Sigmoid colon (tissue), 7 donors: ENCODE results near the gene HDAC9. TPM values are rescaled to one million over a fixed set of nuclear protein-coding genes. Genes with fewer than 3 reads are reported as not detected.

ENCODE experiments used
- DNase-seq: peaks from one replicate; pipeline ENCODE4 v3.0.0-alpha.2; 2019
- H3K27ac ChIP-seq, 4 donors: fragments of 200-600 bp; sonication (generic); one replicate each; pipeline ENCODE4 v1.5.1; 2016 to 2019; ENCODE audit warnings: mild to moderate bottlenecking in 1 of 4
- H3K27me3 ChIP-seq, 3 donors: fragments of 200-600 bp; sonication (generic); one replicate each; pipeline ENCODE4 v1.5.1; 2019; ENCODE audit warnings: mild to moderate bottlenecking in 1 of 3
- H3K36me3 ChIP-seq, 4 donors: fragments of 200-600 bp; sonication (generic); one replicate each; pipeline ENCODE4 v1.5.1; 2016 to 2019
- H3K4me1 ChIP-seq, 4 donors: fragments of 200-600 bp; sonication (generic); one replicate each; pipeline ENCODE4 v1.5.1; 2017 to 2019
- H3K4me3 ChIP-seq, 4 donors: fragments of 200-600 bp; sonication (generic); one replicate each; pipeline ENCODE4 v1.5.1; 2017 to 2019; ENCODE audit warnings: mild to moderate bottlenecking in 2 of 4, moderate library complexity in 1 of 4
- H3K9me3 ChIP-seq, 4 donors: fragments of 200-600 bp in 3 of 4; sonication (generic) in 3 of 4; one replicate each; pipeline versions ENCODE4 v1.5.1 to v1.6.1; 2013 to 2019
- EP300 ChIP-seq, 4 donors: sonication (generic); formaldehyde crosslinking; IDR thresholded peaks; one replicate each; pipeline ENCODE4 v1.6.1; 2017; ENCODE audit warnings: antibody characterized with exemption in 4 of 4
- POLR2A ChIP-seq, 2 donors: fragments of 450-650 bp; IDR thresholded peaks; one replicate each; pipeline ENCODE4 v1.6.1; 2016; ENCODE audit warnings: antibody characterized with exemption in 2 of 2, mild to moderate bottlenecking in 2 of 2, moderate library complexity in 2 of 2
- POLR2AphosphoS5 ChIP-seq, 4 donors: sonication (generic); formaldehyde crosslinking; IDR thresholded peaks; one replicate each; pipeline ENCODE4 v1.6.1; 2017; ENCODE audit warnings: antibody characterized with exemption in 4 of 4
- WGBS, 2 donors: extraction: QIAGEN DNeasy Blood & Tissue Kit; methylation state at CpG; one replicate each; pipeline ENCODE4 v1.1.7; 2013; 5-methylcytosine and 5-hydroxymethylcytosine counted together
- intact Hi-C: fragments of 100-400 bp; cut with DNase I; formaldehyde crosslinking; loops from one replicate; pipeline ENCODE4 v1.15.1; 2023
- polyA plus RNA-seq, 3 donors: library from polyadenylated mRNA; stranded (reverse); fragments of 200-250 nt; gene quantifications; one replicate each; pipeline ENCODE4 v1.2.3, GENCODE V29; 2013
- total RNA-seq, 4 donors: library from RNA; depleted of rRNA; stranded (reverse); fragments of >200 nt; gene quantifications; one replicate each; pipeline ENCODE4 v1.1.0, GENCODE V29; 2016
- TF ChIP-seq, protein P1 (sequence below), 4 experiments: fragments of 450-650 bp in 3 of 4; fragments of 200-600 bp in 1 of 4; IDR thresholded peaks; one replicate each; pipeline ENCODE4 v1.5.1; 2016 to 2019; ENCODE audit warnings: antibody characterized with exemption in 4 of 4, mild to moderate bottlenecking in 3 of 4, moderate library complexity in 2 of 4
- donor health status: healthy with polysubstance abuse.
- donor health status: Bipolar disorder and iron deficiency.
- donor health status: healthy.

The HDAC9 gene
- total and polyA plus RNA-seq, 7 donors, result 2.4 to 38.2 (median 22.2) TPM

DNA sequence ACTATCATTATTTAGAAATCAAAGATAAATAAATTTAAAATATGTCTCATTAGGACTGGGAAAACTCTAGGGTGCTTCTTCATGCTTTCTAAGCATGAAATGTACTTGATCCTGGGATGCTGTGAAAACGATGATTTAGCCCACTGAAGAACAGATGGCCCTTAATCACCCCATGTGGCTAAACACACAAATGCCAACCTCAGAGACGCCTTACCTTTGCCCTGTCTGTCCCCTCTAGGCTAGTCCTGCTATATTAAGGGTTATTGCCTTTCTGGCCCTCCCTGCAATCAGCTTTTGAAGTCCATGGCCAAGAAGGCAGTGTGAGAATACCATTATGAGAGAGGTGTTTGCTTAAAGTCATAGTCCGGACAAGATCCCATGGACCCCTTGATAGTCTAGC, 404.7 kb downstream of the HDAC9 start:
- Histone ChIP-seq H3K36me3 (no peaks in the 10 kb centered on the region), H3K4me3 (no peak overlapping the region), H3K27me3 (no peaks in the 10 kb centered on the region), H3K27ac (no peak overlapping the region), H3K9me3 (no peaks in the 10 kb centered on the region), H3K4me1 (no peaks in the 10 kb centered on the region)
- DNase-seq, result no peak
- intact Hi-C loops, result no loop called here
- WGBS, 2 donors, result 38 to 66% methylated on average over 3 of the region's 3 CpGs
- no peak for TF ChIP-seq EP300 (IDR thresholded peaks at IDR 0.05)
- no peak for TF ChIP-seq POLR2AphosphoS5 (IDR thresholded peaks at IDR 0.05)
- TF ChIP-seq, protein P1, sequence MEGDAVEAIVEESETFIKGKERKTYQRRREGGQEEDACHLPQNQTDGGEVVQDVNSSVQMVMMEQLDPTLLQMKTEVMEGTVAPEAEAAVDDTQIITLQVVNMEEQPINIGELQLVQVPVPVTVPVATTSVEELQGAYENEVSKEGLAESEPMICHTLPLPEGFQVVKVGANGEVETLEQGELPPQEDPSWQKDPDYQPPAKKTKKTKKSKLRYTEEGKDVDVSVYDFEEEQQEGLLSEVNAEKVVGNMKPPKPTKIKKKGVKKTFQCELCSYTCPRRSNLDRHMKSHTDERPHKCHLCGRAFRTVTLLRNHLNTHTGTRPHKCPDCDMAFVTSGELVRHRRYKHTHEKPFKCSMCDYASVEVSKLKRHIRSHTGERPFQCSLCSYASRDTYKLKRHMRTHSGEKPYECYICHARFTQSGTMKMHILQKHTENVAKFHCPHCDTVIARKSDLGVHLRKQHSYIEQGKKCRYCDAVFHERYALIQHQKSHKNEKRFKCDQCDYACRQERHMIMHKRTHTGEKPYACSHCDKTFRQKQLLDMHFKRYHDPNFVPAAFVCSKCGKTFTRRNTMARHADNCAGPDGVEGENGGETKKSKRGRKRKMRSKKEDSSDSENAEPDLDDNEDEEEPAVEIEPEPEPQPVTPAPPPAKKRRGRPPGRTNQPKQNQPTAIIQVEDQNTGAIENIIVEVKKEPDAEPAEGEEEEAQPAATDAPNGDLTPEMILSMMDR (IDR thresholded peaks at IDR 0.05), result no peak
- TF ChIP-seq POLR2A (IDR thresholded peaks at IDR 0.05), result no peak

GRCh38 chr7:18900803-18901202, 405.3 kb downstream of the HDAC9 start:
- intact Hi-C loops, result no loop called here
- Histone ChIP-seq H3K27me3 (no peaks in the 10 kb centered on the region), H3K36me3 (no peaks in the 10 kb centered on the region), H3K27ac (no peak overlapping the region), H3K9me3 (no peaks in the 10 kb centered on the region), H3K4me1 (no peaks in the 10 kb centered on the region), H3K4me3 (no peak overlapping the region)
- DNase-seq, result no peak
- 79 to 93% methylated on average over 1 of the region's 1 CpG for WGBS, 2 donors
- TF ChIP-seq EP300 (IDR thresholded peaks at IDR 0.05), result no peak
- no peak for TF ChIP-seq POLR2A (IDR thresholded peaks at IDR 0.05)
- TF ChIP-seq, protein P1 (IDR thresholded peaks at IDR 0.05), result no peak
- no peak for TF ChIP-seq POLR2AphosphoS5 (IDR thresholded peaks at IDR 0.05)

DNA sequence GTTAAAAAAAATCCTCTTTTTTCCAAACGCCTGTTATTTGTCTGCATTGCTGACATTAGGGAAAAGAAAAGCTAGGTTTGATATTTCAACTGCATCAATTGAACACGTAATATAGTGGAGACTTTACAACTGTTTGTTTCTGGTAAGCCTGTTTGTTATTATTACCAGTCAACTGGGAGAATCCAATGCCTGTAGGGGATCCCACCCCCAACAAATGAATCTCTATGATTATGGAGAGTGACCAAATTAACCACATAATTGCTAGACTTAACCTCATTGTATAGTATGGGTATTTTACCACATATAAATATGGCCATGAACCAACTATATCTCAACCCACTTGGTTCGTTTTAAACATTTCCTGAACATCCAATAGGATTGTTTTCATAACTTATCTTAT, 405.8 kb downstream of the HDAC9 start:
- no peaks in the 10 kb centered on the region for H3K9me3 ChIP-seq
- DNase-seq, result no peak
- no peaks in the 10 kb centered on the region for H3K27me3 ChIP-seq
- 63 to 78% methylated on average over 3 of the region's 3 CpGs for WGBS, 2 donors
- intact Hi-C loops, result no loop called here
- TF ChIP-seq EP300 (IDR thresholded peaks at IDR 0.05) (no peak), POLR2A (IDR thresholded peaks at IDR 0.05) (no peak), POLR2AphosphoS5 (IDR thresholded peaks at IDR 0.05) (no peak)
- TF ChIP-seq, protein P1 (IDR thresholded peaks at IDR 0.05), result no peak
- no peak overlapping the region for H3K4me3 ChIP-seq
- H3K36me3 ChIP-seq, result no peaks in the 10 kb centered on the region
- no peak overlapping the region for H3K27ac ChIP-seq
- H3K4me1 ChIP-seq, result no peaks in the 10 kb centered on the region

DNA sequence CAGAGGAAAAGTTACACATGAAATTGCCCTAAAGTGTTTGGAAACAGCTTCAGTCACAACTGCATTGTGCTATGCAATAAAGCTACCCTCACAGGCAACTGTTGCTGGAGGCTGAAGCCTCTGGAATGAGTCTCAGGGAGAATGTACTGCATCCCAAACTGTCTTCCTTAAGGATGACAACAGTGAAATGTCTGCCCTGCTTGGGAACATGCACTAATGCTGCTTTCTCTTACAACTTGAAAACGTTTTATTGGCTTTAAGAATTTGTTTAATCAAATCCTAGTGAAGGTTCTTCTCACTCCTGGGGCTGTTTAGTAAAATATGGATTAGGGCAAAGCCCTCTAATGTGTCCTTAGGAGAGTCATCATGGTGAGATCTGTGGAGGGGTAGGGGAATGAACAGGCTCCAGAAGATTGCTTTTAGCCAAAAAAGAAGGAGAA, 406.5 kb downstream of the HDAC9 start:
- Histone ChIP-seq H3K9me3 (no peaks in the 10 kb centered on the region), H3K36me3 (no peaks in the 10 kb centered on the region), H3K4me1 (no peaks in the 10 kb centered on the region), H3K4me3 (no peak overlapping the region), H3K27ac (no peak overlapping the region), H3K27me3 (no peaks in the 10 kb centered on the region)
- WGBS, 2 donors, result 3 to 30% methylated on average over 1 of the region's 1 CpG
- intact Hi-C loops, result no loop called here
- TF ChIP-seq, protein P1 (IDR thresholded peaks at IDR 0.05), result no peak
- no peak for TF ChIP-seq EP300 (IDR thresholded peaks at IDR 0.05)
- DNase-seq, result no peak

- intact Hi-C loops, result no loop called here
- Histone ChIP-seq H3K27ac (no peak overlapping the region), H3K4me1 (no peaks in the 10 kb centered on the region), H3K36me3 (no peaks in the 10 kb centered on the region), H3K27me3 (no peaks in the 10 kb centered on the region), H3K4me3 (no peak overlapping the region), H3K9me3 (no peaks in the 10 kb centered on the region)
- DNase-seq, result no peak
- TF ChIP-seq POLR2AphosphoS5 (IDR thresholded peaks at IDR 0.05) (no peak), POLR2A (IDR thresholded peaks at IDR 0.05) (no peak), EP300 (IDR thresholded peaks at IDR 0.05) (no peak)
- TF ChIP-seq, protein P1 (IDR thresholded peaks at IDR 0.05), result no peak
These were observed 407.3 kb downstream of the HDAC9 start for GRCh38 chr7:18902892-18903291.
